ENCODE data around the gene TRPM2. TPM values are rescaled to one million over a fixed set of nuclear protein-coding genes. Genes with fewer than 3 reads are reported as not detected.

Gene TRPM2
- total and polyA plus RNA-seq, 12 donors: 0.34 to 8.5 (median 1.2) TPM

DNA sequence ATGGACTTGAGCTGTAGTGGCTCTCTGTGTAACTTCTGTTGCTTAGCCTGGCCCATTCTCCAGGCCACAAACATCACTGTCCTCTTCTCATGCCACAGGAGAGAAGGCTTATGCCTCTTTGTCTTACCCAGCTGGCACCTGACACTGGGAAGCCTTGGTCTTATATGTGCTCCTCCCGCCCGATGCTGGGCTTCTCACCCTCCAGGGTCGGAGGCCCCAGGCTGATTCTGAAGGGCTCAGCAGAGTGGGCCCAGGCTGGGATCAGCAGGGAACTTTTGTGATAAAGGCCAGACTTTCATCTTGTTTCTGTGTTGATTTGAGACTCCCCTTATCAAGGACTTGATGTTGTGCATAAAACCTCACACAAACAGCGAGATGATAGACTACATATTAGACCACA, 29.8 kb downstream of the TRPM2 start:
- Histone ChIP-seq H3K27ac (no peak overlapping the region), H3K9me3 (peaks cover 0 to 47% (median 37%) of the 10 kb centered on the region in 11 donors), H3K4me1 (no peaks in the 10 kb centered on the region), H3K36me3 (peaks cover 0 to 67% (median 0%) of the 10 kb centered on the region in 9 donors), H3K4me3 (no peak overlapping the region), H3K27me3 (peaks cover 0 to 31% (median 5%) of the 10 kb centered on the region in 7 donors)
- ATAC-seq (no peak), DNase-seq (no peak)
- intact Hi-C loops (cut with DNase I): loop anchor here in 1 of 10 donors (10.0 kb wide), 1 partner anchor 62 kb away; no protein-coding TSS in a partner anchor
- WGBS, 2 donors: 56 to 69% methylated on average over 4 of the region's 4 CpGs
- TF ChIP-seq, protein P1, sequence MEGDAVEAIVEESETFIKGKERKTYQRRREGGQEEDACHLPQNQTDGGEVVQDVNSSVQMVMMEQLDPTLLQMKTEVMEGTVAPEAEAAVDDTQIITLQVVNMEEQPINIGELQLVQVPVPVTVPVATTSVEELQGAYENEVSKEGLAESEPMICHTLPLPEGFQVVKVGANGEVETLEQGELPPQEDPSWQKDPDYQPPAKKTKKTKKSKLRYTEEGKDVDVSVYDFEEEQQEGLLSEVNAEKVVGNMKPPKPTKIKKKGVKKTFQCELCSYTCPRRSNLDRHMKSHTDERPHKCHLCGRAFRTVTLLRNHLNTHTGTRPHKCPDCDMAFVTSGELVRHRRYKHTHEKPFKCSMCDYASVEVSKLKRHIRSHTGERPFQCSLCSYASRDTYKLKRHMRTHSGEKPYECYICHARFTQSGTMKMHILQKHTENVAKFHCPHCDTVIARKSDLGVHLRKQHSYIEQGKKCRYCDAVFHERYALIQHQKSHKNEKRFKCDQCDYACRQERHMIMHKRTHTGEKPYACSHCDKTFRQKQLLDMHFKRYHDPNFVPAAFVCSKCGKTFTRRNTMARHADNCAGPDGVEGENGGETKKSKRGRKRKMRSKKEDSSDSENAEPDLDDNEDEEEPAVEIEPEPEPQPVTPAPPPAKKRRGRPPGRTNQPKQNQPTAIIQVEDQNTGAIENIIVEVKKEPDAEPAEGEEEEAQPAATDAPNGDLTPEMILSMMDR (IDR thresholded peaks at IDR 0.05): no peak

DNA sequence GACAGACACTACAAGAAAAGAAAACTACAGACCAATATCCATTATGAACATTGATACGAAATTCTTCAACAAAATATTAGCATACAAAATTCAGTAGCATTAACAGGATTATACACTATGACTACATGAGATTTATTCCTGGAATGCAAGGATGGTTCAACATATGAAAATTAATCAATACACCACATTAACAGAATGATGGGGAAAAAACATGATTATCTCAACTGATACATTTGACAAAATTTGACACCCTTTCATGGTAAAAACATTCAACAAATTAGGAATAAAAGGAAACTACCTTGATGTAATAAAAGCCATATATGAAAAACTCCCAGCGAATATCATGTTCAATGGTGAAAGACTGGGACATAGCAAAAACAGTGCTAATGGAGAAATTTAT, 31.5 kb downstream of the TRPM2 start:
- TF ChIP-seq, protein P1 (IDR thresholded peaks at IDR 0.05): no peak
- WGBS, 2 donors: 64 to 67% methylated on average over 2 of the region's 2 CpGs
- Histone ChIP-seq H3K4me3 (no peak overlapping the region), H3K27me3 (peaks cover 0 to 13% (median 0%) of the 10 kb centered on the region in 7 donors), H3K27ac (no peak overlapping the region), H3K36me3 (peaks cover 0 to 50% (median 0%) of the 10 kb centered on the region in 9 donors), H3K4me1 (no peaks in the 10 kb centered on the region), H3K9me3 (peaks cover 0 to 54% (median 37%) of the 10 kb centered on the region in 11 donors)
- no peak for DNase-seq
- no peak for ATAC-seq
- intact Hi-C loops (cut with DNase I): loop anchor here in 1 of 10 donors (10.0 kb wide), 1 partner anchor 60 kb away; no protein-coding TSS in a partner anchor

DNA sequence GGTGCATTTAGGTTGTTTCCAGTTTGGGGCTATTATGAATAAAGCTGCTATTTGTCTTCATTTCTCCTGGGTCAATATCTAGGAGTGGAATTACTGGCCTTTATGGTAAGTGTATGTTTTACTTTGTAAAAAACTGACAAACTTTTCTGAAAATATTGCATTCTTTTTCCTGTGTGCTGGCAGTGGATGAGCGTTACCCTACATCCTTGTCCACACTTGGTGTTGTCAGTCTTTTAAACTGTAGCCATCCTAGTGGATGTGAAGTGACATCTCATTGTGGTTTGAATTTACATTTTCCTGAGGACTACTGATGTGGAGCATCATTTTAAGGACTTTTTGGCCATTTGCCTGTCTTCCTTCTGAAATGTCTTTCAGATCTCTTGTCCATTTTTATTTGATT, 35.9 kb downstream of the TRPM2 start:
- Histone ChIP-seq H3K9me3 (peaks cover 0 to 55% (median 29%) of the 10 kb centered on the region in 11 donors), H3K36me3 (peaks cover 0 to 40% (median 0%) of the 10 kb centered on the region in 9 donors), H3K4me1 (peaks cover 0 to 5% (median 0%) of the 10 kb centered on the region in 9 donors), H3K27me3 (peaks cover 0 to 29% (median 8%) of the 10 kb centered on the region in 7 donors), H3K4me3 (no peak overlapping the region), H3K27ac (no peak overlapping the region)
- DNase-seq (no peak), ATAC-seq (no peak)
- 94 to 98% methylated on average over 1 of the region's 1 CpG for WGBS, 2 donors
- intact Hi-C loops (cut with DNase I): loop anchor here in 1 of 10 donors (10.0 kb wide), 1 partner anchor 55 kb away; no protein-coding TSS in a partner anchor
- TF ChIP-seq, protein P1 (IDR thresholded peaks at IDR 0.05): no peak

DNA sequence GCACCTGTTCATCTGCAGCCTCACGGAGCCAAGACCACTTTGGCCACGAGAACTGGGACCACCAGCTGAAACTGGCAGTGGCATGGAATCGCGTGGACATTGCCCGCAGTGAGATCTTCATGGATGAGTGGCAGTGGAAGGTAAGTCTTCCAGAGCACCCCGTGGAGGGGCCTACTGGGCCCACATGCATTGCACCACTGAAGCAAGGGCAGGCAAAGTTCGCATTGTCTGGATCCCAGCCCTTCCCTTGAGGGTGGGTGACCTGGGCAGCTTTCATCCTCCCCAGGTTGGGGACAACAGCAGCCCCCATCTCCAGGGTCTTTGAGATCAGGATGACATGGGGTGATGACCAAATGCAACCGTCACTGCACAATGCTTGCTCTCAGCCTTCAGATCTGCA, 37.5 kb downstream of the TRPM2 start:
- TF ChIP-seq, protein P1 (IDR thresholded peaks at IDR 0.05): no peak
- DNase-seq: no peak
- peaks cover 0 to 5% (median 0%) of the 10 kb centered on the region in 9 donors for H3K4me1 ChIP-seq
- H3K27me3 ChIP-seq: peaks cover 0 to 39% (median 18%) of the 10 kb centered on the region in 7 donors
- intact Hi-C loops (cut with DNase I): no loop called here
- H3K9me3 ChIP-seq: peaks cover 0 to 39% (median 13%) of the 10 kb centered on the region in 11 donors
- H3K36me3 ChIP-seq: peaks cover 0 to 27% (median 0%) of the 10 kb centered on the region in 9 donors
- WGBS, 2 donors: 92 to 97% methylated on average over 8 of the region's 8 CpGs
- H3K27ac ChIP-seq: no peak overlapping the region
- no peak for ATAC-seq
- H3K4me3 ChIP-seq: no peak overlapping the region

Data from heart right ventricle (tissue), 16 donors.